HepG2 (cell line): ENCODE measurements around the gene AARS1. TPM values are rescaled to one million over a fixed set of nuclear protein-coding genes. Genes with fewer than 3 reads are reported as not detected.

Experiments used
- BRCA1 ChIP-seq: sonication (generic); formaldehyde crosslinking; IDR thresholded peaks from 2 replicates; pipeline ENCODE4 v1.4.0; 2020; ENCODE audit warnings: missing genetic modification reagents
- CBFB ChIP-seq: sonication (generic); formaldehyde crosslinking; IDR thresholded peaks from 2 replicates; pipeline ENCODE4 v1.4.0; 2020; ENCODE audit warnings: missing genetic modification reagents
- DMTF1 ChIP-seq: sonication (generic); formaldehyde crosslinking; IDR thresholded peaks from 2 replicates; pipeline ENCODE4 v1.4.0; 2020; ENCODE audit warnings: mild to moderate bottlenecking, missing genetic modification reagents
- ELF1 ChIP-seq: sonication (generic); formaldehyde crosslinking; IDR thresholded peaks from 2 replicates; pipeline ENCODE4 v1.4.0; 2020; ENCODE audit warnings: missing genetic modification reagents
- ETV5 ChIP-seq: IDR thresholded peaks from 2 replicates; pipeline ENCODE4 v1.6.1; 2018; ENCODE audit warnings: missing biosample characterization, missing genetic modification reagents, inconsistent platforms, borderline replicate concordance
- GRHL1 ChIP-seq: sonication (generic); formaldehyde crosslinking; conservative IDR thresholded peaks from 2 replicates; pipeline ENCODE4 v1.8.0; 2022; ENCODE audit warnings: missing genetic modification reagents
- GTF3A ChIP-seq: sonication (generic); formaldehyde crosslinking; conservative IDR thresholded peaks from 2 replicates; pipeline ENCODE4 v1.4.0; 2020; ENCODE audit warnings: mild to moderate bottlenecking, missing genetic modification reagents
- NR3C1 ChIP-seq: sonication (generic); formaldehyde crosslinking; IDR thresholded peaks from 2 replicates; pipeline ENCODE4 v1.4.0; 2020; ENCODE audit warnings: missing genetic modification reagents
- STAT5B ChIP-seq: sonication (generic); formaldehyde crosslinking; IDR thresholded peaks from 2 replicates; pipeline ENCODE4 v1.4.0; 2020; ENCODE audit warnings: missing genetic modification reagents
- TIGD3 ChIP-seq: sonication (generic); formaldehyde crosslinking; IDR thresholded peaks from 2 replicates; pipeline ENCODE4 v1.5.1; 2020; ENCODE audit warnings: mild to moderate bottlenecking, missing genetic modification reagents, borderline replicate concordance
- ZBTB4 ChIP-seq: sonication (generic); formaldehyde crosslinking; IDR thresholded peaks from 2 replicates; pipeline ENCODE4 v1.4.0; 2020; ENCODE audit warnings: missing genetic modification reagents, mild to moderate bottlenecking, borderline replicate concordance
- ZFYVE20 ChIP-seq: sonication (generic); formaldehyde crosslinking; IDR thresholded peaks from 2 replicates; pipeline ENCODE4 v1.8.0; 2023; ENCODE audit warnings: low read depth, mild to moderate bottlenecking, moderate library complexity, missing genetic modification reagents, borderline replicate concordance
- ZNF317 ChIP-seq: sonication (generic); formaldehyde crosslinking; IDR thresholded peaks from 2 replicates; pipeline ENCODE4 v1.5.0; 2020; ENCODE audit warnings: mild to moderate bottlenecking, missing genetic modification reagents
- ZNF383 ChIP-seq: sonication (generic); formaldehyde crosslinking; IDR thresholded peaks from 2 replicates; pipeline ENCODE4 v1.4.0; 2020; ENCODE audit warnings: missing genetic modification reagents, mild to moderate bottlenecking, borderline replicate concordance
- ZNF512 ChIP-seq: sonication (generic); formaldehyde crosslinking; IDR thresholded peaks from 2 replicates; pipeline ENCODE4 v1.4.0; 2020; ENCODE audit warnings: mild to moderate bottlenecking, missing genetic modification reagents
- ZNF557 ChIP-seq: sonication (generic); formaldehyde crosslinking; IDR thresholded peaks from 2 replicates; pipeline ENCODE4 v1.4.0; 2020; ENCODE audit warnings: missing genetic modification reagents
- ZNF563 ChIP-seq: sonication (generic); formaldehyde crosslinking; IDR thresholded peaks from 2 replicates; pipeline ENCODE4 v1.8.0; 2022; ENCODE audit warnings: mild to moderate bottlenecking, moderate library complexity, missing genetic modification reagents
- ZNF788 ChIP-seq: sonication (generic); formaldehyde crosslinking; IDR thresholded peaks from 2 replicates; pipeline ENCODE4 v1.5.0; 2020; ENCODE audit warnings: mild to moderate bottlenecking, missing genetic modification reagents, borderline replicate concordance
- ZNF879 ChIP-seq: sonication (generic); formaldehyde crosslinking; IDR thresholded peaks from 2 replicates; pipeline ENCODE4 v1.8.1; 2023; ENCODE audit warnings: missing genetic modification reagents
- polyA plus RNA-seq, 8 experiments: library from polyadenylated mRNA; depleted of rRNA in 3 of 8; stranded (reverse) in 7 of 8; unstranded in 1 of 8; fragments of >200 nt; fragmentation: Illumina TruSeq in 4 of 8; extraction: Trizol in 4 of 8; gene quantifications; 2 replicates each; pipeline versions ENCODE4 v1.2.1 to v1.2.3, GENCODE V29; 2011 to 2016; ENCODE audit warnings: low read depth in 4 of 8, missing spikeins in 1 of 8, mixed read lengths in 1 of 8; ENCODE audit not compliant: insufficient read depth in 1 of 8
- total RNA-seq, 5 experiments: library from RNA; depleted of rRNA; stranded (reverse); fragments of >200 nt; fragmentation: Illumina TruSeq; extraction: Trizol; gene quantifications; 2 replicates each; pipeline ENCODE4 v1.2.3, GENCODE V29; 2016; ENCODE audit warnings: low read depth in 1 of 5

The AARS1 gene
- total and polyA plus RNA-seq, 2 of the 13 experiments (the other 11 are each of a cell fraction or from before 2014, with no cell fraction given) = 107 to 132 TPM

GRCh38 chr16:70251629-70252354, 37.5 kb downstream of the AARS1 start, which contains the start of gene EXOSC6 (continued):
- TF ChIP-seq ZFYVE20 (CRISPR knock-in tag) (peak; percentile 98), ZNF879 (0 out of 2 replicates have a peak, but pooled peaks have one; percentile 74), ZNF383 (no peak), ZNF317 (CRISPR knock-in tag) (no peak), ELF1 (CRISPR knock-in tag) (peak; percentile 93), ZNF563 (CRISPR knock-in tag) (peak; percentile 83), GTF3A (CRISPR knock-in tag) (peak; percentile 93), GRHL1 (peak; percentile 54; the same call in 1 of the 2 replicates), ZNF788 (CRISPR knock-in tag) (peak; percentile 99), TIGD3 (CRISPR knock-in tag) (no peak), ZNF512 (no peak; the same call in 1 of the 2 replicates), CBFB (CRISPR knock-in tag) (peak; percentile 88), ZNF557 (CRISPR knock-in tag) (peak; percentile 92; the same call in 1 of the 2 replicates), BRCA1 (CRISPR knock-in tag) (no peak), NR3C1 (CRISPR knock-in tag) (no peak), DMTF1 (0 out of 2 replicates have a peak, but pooled peaks have one; percentile 40), STAT5B (peak; percentile 96), ETV5 (CRISPR knock-in tag) (peak; percentile 95), ZBTB4 (CRISPR knock-in tag) (peak; percentile 68; the same call in 1 of the 2 replicates)
